Motor neuron (in vitro differentiated cells): ENCODE data around the gene ZNF486. TPM values are rescaled to one million over a fixed set of nuclear protein-coding genes. Genes with fewer than 3 reads are reported as not detected.
"Not testable (repeated sequence)": the region's sequence is repeated elsewhere in the genome, so short reads cannot be mapped to it uniquely, and the experiment has no call there.

Source experiments
- ATAC-seq, 8 experiments: fragments of 200-7000 bp; cut with Tn5 transposase; replicated peaks in 6 of 8; 2 replicates each; pipeline ENCODE4 v1.8.0; 2021; ENCODE audit warnings: mild to moderate bottlenecking in 8 of 8, moderate library complexity in 8 of 8
- H3K27ac ChIP-seq, 2 donors: fragments of 250-450 bp; sonication (Bioruptor Pico); 2 replicates each; pipeline ENCODE4 v1.9.0; 2021; ENCODE audit warnings: antibody characterized with exemption in 2 of 2, mild to moderate bottlenecking in 2 of 2, moderate library complexity in 1 of 2
- H3K4me1 ChIP-seq, 2 donors: fragments of 250-450 bp; sonication (Bioruptor Pico); replicated peaks in 1 of 2; 2 replicates each; pipeline ENCODE4 v1.6.1; 2021; ENCODE audit warnings: antibody characterized with exemption in 2 of 2, mild to moderate bottlenecking in 2 of 2, moderate library complexity in 1 of 2
- H3K4me3 ChIP-seq, 5 donors: fragments of 250-450 bp; sonication (Bioruptor Pico); 2 replicates each; pipeline ENCODE4 v1.9.0; 2021; ENCODE audit warnings: antibody characterized with exemption in 5 of 5, mild to moderate bottlenecking in 5 of 5, moderate library complexity in 4 of 5
- WGBS, 10 experiments: fragments of 450-650 bp; shearing (Covaris generic); methylation state at CpG; one replicate each; pipeline ENCODE4 v1.0.0; 2022; 5-methylcytosine and 5-hydroxymethylcytosine counted together
- in situ Hi-C, 9 experiments: fragments of 400-800 bp; cut with MboI; loops; one replicate each; pipeline ENCODE4 v1.15.0; 2021; ENCODE audit warnings: low sequenced_read_pairs in 9 of 9, low pct_unique_long_range_greater_than_20kb in 2 of 9; ENCODE audit not compliant: unreplicated experiment in 9 of 9
- total RNA-seq, 8 experiments: library from RNA; unstranded; fragments of 300-600 nt; gene quantifications; 2 replicates each; pipeline versions ENCODE4 v1.2.3 to v1.2.4, GENCODE V29; 2022

Gene ZNF486
- total RNA-seq, 8 experiments from 2014 or later, result 0.17 to 7.7 (median 3.0) TPM

DNA sequence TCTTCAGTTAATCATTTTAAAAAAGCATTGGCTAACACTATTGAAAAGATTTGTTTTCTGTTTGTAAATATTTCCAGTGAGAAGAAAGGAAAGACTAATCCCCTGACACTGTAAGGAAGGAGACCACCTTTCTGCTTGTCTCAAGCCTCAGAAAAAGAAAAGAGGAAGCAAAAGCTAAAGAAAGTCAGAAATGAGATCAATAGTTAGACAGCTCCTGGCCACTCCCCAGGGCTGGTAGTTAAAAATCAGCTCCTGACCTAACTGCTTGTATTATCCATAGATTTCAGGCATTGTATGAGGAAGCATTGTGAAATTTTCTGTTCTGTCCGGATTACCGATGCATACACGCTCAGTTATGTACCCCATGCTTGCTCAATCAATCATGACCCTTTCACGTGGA, 76.6 kb downstream of the ZNF486 start:
- H3K4me1 ChIP-seq, result no peaks in the 10 kb centered on the region
- in situ Hi-C loops, result no loop called here
- WGBS, 10 experiments, result 29 to 100% (median 67%) methylated on average over 1 to 4 of the region's 4 CpGs; no CpG with 5 or more reads in 2 of the 10 experiments
- H3K27ac ChIP-seq, result no peak overlapping the region
- H3K4me3 ChIP-seq, result no peak overlapping the region
- ATAC-seq, result no peak

DNA sequence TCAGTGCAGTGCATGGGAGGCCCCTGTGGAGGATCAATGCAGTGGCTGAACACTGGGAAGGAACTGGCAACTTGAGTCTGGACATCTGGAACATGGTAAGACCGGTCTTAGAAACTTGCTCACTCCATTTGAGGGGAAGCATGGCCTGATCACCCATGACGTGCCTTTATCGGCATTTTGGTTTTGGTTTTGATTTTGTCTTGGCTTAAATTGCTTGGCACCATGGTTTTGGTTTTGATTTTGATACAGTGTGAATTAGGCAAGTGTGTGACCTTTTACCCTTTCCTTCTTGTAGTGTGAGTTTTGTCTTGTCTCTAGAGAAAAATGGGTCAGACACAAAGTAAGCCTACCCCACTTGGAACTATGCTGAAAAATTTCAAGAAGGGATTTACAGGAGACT, 77.3 kb downstream of the ZNF486 start:
- in situ Hi-C loops, result no loop called here
- ATAC-seq, result no peak
- Histone ChIP-seq H3K4me1 (no peaks in the 10 kb centered on the region), H3K27ac (no peak overlapping the region), H3K4me3 (no peak overlapping the region)
- 23 to 90% (median 74%) methylated on average over 1 to 3 of the region's 3 CpGs; no CpG with 5 or more reads in 4 of the 10 experiments for WGBS, 10 experiments

GRCh38 chr19:20245309-20245708, 78.3 kb downstream of the ZNF486 start:
- no peaks in the 10 kb centered on the region for H3K4me1 ChIP-seq
- no peak overlapping the region for H3K4me3 ChIP-seq
- no peak overlapping the region for H3K27ac ChIP-seq
- no peak for ATAC-seq
- in situ Hi-C loops, result no loop called here

DNA sequence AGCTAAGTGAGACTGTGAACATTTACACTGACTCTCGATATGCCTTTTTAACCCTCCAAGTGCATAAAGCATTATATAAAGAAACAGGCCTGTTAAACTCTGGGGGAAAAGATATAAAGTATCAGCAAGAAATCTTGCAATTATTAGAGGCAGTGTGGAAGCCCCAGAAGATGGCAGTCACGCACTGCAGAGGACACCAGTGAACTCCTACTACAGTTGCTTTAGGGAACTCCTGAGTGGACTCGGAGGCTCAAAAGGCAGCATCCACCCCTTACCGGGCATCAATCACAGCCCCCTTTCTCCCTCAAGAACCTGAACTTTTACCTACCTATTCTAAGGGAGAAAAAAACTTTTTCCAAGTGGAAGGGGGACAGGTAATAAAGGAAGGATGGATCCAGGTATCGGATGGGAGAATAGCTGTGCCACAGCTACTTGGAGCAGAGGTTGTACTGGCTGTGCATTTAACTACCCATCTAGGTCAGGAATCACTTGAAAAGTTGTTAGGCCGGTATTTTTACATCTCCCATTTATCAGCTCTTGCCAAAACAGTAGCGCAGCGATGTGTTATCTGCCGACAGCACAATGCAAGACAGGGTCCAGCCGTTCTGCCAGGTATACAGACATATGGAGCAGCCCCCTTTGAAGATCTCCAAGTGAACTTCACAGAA, 80.1 kb downstream of the ZNF486 start:
- WGBS, 10 experiments, result 0 to 100% (median 58%) methylated on average over 1 to 10 of the region's 10 CpGs; no CpG with 5 or more reads in 2 of the 10 experiments
- Histone ChIP-seq H3K4me3 (no peak overlapping the region), H3K27ac (no peak overlapping the region), H3K4me1 (no peaks in the 10 kb centered on the region)
- peak in 4 of 8 experiments; percentile 20 to 57 (median 41) for ATAC-seq
- in situ Hi-C loops, result no loop called here

GRCh38 chr19:20248258-20248657, 81.2 kb downstream of the ZNF486 start:
- H3K4me3 ChIP-seq, H3K27ac ChIP-seq, H3K4me1 ChIP-seq, ATAC-seq, in situ Hi-C loops: not testable (repeated sequence)
- 0 to 63% (median 58%) methylated on average over 1 to 2 of the region's 2 CpGs; no CpG with 5 or more reads in 6 of the 10 experiments for WGBS, 10 experiments

Other genes starting within 250 kb of the ZNF486 start
- gene ZNF682, start 127.7 kb upstream of the ZNF486 start, total RNA-seq, result 10 to 100 TPM in 4 of 8 experiments, 1 to 10 TPM in 3, not detected in 1; 1.0 to 14.7 (median 12.2) TPM
- gene ZNF90, start 89.2 kb upstream of the ZNF486 start, total RNA-seq, result 1 to 10 TPM in 5 of 8 experiments, under 1 TPM in 2, not detected in 1; 0.36 to 7.1 (median 2.4) TPM